Activated CD4-positive, alpha-beta T cell treated with anti-CD3 and anti-CD28 coated beads for 4 hours (primary cell): ENCODE data around the gene PCDHGB6.
A peak's percentile ranks its signal among the peaks of the same experiment; 100 is the strongest.
"Not testable (repeated sequence)": the region's sequence is repeated elsewhere in the genome, so short reads cannot be mapped to it uniquely, and the experiment has no call there.

ENCODE experiments used
- DNase-seq, 2 donors: peaks; one replicate each; pipeline ENCODE4 v3.0.0-alpha.2; 2020

The PCDHGB6 gene

DNA sequence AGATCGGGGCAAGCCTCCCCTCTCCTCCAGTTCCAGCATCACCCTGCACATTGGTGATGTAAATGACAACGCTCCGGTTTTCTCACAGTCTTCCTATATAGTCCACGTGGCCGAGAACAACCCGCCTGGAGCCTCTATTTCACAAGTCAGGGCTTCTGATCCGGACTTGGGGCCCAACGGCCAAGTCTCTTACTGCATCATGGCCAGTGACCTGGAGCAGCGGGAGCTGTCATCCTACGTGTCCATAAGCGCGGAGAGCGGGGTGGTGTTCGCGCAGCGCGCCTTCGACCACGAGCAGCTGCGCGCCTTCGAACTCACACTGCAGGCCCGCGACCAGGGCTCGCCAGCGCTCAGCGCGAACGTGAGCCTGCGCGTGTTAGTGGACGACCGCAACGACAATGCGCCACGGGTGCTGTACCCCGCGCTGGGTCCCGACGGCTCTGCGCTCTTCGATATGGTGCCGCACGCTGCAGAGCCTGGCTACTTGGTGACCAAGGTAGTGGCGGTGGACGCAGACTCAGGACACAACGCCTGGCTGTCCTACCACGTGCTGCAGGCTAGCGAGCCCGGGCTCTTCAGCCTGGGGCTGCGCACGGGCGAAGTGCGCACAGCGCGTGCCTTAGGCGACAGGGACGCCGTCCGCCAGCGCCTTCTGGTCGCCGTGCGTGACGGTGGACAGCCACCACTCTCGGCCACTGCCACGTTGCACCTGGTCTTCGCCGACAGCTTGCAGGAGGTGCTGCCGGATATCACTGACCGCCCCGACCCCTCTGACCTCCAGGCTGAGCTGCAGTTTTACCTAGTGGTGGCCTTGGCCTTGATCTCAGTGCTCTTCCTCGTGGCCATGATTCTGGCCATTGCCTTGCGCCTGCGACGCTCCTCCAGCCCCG lies 18.4 kb upstream of the PCDHGB6 start:
- no peak for DNase-seq

- no peak for DNase-seq
Observed at GRCh38 chr5:141392429-141393198, 15.2 kb upstream of the PCDHGB6 start, which contains the start of gene PCDHGA8. TSS of gene PCDHGA8 (plus strand) at chr5:141392633. CDS start at chr5:141392814, 181 bp downstream.

GRCh38 chr5:141393267-141393666 lies 14.6 kb upstream of the PCDHGB6 start:
- no peak for DNase-seq

DNA sequence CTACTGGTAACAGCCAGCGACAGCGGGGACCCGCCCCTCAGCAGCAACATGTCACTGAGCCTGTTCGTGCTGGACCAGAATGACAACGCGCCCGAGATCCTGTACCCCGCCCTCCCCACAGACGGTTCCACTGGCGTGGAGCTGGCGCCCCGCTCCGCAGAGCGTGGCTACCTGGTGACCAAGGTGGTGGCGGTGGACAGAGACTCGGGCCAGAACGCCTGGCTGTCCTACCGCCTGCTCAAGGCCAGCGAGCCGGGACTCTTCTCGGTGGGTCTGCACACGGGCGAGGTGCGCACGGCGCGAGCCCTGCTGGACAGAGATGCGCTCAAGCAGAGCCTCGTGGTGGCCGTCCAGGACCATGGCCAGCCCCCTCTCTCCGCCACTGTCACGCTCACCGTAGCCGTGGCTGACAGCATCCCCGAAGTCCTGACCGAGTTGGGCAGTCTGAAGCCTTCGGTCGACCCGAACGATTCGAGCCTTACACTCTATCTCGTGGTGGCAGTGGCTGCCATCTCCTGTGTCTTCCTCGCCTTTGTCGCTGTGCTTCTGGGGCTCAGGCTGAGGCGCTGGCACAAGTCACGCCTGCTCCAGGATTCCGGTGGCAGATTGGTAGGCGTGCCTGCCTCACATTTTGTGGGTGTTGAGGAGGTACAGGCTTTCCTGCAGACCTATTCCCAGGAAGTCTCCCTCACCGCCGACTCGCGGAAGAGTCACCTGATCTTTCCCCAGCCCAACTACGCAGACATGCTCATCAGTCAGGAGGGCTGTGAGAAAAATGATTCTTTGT lies 13.2 kb upstream of the PCDHGB6 start:
- DNase-seq: not testable (repeated sequence)

- DNase-seq: not testable (repeated sequence)
Observed at GRCh38 chr5:141397756-141398551, 9.9 kb upstream of the PCDHGB6 start, which contains the start of gene PCDHGB5. TSS of gene PCDHGB5 (plus strand) at chr5:141397947. CDS start at chr5:141398128, 181 bp downstream.

GRCh38 chr5:141398608-141399007 lies 9.2 kb upstream of the PCDHGB6 start:
- DNase-seq: no peak

DNA sequence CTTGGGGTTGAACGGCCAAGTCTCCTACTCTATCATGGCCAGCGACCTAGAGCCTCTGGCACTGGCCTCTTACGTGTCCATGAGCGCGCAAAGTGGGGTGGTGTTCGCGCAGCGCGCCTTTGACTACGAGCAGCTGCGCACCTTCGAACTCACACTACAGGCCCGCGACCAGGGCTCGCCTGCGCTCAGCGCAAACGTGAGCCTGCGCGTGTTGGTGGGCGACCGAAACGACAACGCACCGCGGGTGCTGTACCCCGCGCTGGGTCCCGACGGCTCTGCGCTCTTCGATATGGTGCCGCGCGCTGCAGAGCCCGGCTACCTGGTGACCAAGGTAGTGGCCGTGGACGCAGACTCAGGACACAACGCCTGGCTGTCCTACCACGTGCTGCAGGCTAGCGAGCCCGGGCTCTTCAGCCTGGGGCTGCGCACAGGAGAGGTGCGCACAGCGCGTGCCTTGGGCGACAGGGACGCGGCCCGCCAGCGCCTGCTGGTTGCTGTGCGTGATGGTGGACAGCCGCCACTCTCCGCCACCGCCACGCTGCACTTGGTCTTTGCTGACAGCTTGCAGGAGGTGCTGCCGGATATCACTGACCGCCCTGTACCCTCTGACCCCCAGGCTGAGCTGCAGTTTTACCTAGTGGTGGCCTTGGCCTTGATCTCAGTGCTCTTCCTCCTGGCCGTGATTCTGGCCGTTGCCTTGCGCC lies 8.1 kb upstream of the PCDHGB6 start:
- DNase-seq: no peak

GRCh38 chr5:141402553-141403243 lies 5.1 kb upstream of the PCDHGB6 start, which contains the start of gene PCDHGA9:
TSS of gene PCDHGA9 (plus strand) at chr5:141402778. CDS start at chr5:141402953, 175 bp downstream.
- no peak for DNase-seq

- no peak for DNase-seq
Observed at GRCh38 chr5:141403387-141403786, 4.4 kb upstream of the PCDHGB6 start.

- no peak for DNase-seq
Observed at GRCh38 chr5:141409598-141410306, 1.9 kb downstream of the PCDHGB6 start.

DNA sequence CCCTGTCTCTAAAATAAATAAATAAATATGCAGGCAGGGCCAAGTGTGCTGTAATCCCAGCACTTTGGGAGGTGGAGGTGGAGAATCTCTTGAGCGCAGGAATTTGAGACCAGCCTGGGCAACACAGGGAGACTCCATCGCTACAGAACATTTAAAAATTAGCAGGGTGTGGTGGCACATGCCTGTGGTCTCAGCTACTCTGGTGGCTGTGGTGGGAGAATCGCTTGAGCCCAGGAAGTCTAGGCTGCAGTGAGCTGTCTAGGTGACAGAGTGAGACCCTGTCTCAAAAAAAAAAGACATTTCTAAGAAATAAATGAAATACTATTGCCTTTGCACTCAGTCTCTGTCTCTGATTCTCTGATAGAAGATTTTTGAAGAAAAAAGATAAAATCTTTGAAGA lies 3.8 kb downstream of the PCDHGB6 start:
- no peak for DNase-seq

DNA sequence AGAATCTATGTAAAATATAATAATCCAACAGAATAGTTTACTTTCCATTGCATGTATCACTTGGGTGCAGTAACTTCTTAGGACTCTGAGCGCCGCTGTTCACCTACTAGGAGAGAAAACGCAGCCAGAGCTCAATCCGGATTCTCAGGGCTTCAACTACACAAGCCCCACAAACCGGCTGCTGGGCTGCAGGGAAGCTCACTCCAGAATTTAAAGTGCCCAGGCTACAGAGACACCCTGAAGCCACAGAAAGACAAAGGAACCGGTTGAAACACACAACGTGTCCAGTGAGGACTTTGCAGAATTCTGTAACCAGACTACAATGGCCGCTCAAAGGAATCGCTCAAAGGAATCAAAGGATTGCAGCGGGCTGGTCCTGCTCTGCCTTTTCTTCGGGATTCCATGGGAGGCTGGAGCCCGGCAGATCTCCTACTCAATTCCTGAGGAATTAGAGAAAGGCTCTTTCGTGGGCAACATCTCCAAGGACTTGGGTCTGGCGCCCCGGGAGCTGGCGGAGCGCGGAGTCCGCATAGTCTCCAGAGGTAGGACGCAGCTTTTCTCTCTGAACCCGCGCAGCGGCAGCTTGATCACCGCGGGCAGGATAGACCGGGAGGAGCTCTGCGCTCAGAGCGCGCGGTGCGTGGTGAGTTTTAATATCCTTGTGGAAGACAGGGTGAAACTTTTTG lies 5.2 kb downstream of the PCDHGB6 start, which contains the start of gene PCDHGA10:
TSS of gene PCDHGA10 (plus strand) at position 134 of the 686 bp plus-strand sequence. CDS start at position 323, 189 bp downstream.
- peak; percentile 44 to 52 for DNase-seq

DNA sequence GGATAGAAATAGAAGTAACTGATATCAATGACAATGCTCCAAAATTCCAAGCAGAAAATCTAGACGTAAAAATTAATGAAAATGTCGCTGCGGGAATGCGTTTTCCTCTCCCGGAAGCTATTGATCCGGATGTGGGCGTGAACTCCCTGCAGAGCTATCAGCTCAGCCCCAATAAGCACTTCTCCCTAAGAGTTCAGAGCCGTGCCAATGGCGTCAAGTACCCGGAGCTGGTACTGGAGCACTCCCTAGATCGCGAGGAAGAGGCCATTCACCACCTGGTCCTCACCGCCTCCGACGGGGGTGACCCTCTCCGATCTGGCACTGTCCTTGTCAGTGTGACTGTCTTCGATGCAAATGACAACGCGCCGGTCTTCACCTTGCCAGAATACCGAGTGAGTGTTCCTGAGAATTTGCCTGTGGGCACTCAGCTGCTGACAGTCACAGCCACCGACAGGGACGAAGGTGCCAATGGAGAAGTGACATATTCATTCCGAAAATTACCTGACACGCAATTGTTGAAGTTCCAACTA lies 5.8 kb downstream of the PCDHGB6 start:
- no peak for DNase-seq

DNA sequence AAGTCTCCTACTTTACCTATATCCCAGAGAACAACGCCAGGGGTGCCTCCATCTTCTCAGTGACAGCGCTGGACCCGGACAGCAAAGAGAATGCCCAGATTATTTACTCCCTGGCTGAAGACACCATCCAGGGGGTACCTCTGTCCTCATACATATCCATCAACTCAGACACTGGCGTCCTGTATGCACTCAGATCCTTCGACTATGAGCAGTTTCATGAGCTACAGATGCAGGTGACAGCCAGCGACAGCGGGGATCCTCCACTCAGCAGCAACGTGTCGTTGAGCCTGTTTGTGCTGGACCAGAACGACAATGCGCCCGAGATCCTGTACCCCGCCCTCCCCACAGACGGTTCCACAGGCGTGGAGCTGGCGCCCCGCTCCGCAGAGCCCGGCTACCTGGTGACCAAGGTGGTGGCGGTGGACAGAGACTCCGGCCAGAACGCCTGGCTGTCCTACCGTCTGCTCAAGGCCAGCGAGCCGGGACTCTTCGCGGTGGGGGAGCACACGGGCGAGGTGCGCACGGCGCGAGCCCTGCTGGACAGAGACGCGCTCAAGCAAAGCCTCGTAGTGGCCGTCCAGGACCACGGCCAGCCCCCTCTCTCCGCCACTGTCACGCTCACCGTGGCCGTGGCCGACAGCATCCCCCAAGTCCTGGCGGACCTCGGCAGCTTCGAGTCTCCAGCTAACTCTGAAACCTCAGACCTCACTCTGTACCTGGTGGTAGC lies 6.9 kb downstream of the PCDHGB6 start:
- DNase-seq: not testable (repeated sequence)

GRCh38 chr5:141415275-141415618 lies 7.4 kb downstream of the PCDHGB6 start:
- DNase-seq: not testable (repeated sequence)

- not testable (repeated sequence) for DNase-seq
Observed at GRCh38 chr5:141417494-141418172, 9.8 kb downstream of the PCDHGB6 start, which contains the start of gene PCDHGB7. TSS of gene PCDHGB7 (plus strand) at chr5:141417677. CDS start at chr5:141417860, 183 bp downstream.
